IMR-90 (cell line): ENCODE measurements around the gene NISCH.

Experiments
- BHLHE40 ChIP-seq: fragments of 150-350 bp; IDR thresholded peaks from 2 replicates; pipeline ENCODE4 v1.6.1; 2016; ENCODE audit warnings: mild to moderate bottlenecking, low read depth, low read length
- CEBPB ChIP-seq: IDR thresholded peaks from 2 replicates; pipeline ENCODE4 v1.6.1; 2012; ENCODE audit warnings: low read depth, low read length, improper control_type of control experiment
- FOS ChIP-seq: fragments of 150-350 bp; IDR thresholded peaks from 2 replicates; pipeline ENCODE4 v1.6.1; 2016; ENCODE audit warnings: low read depth, low read length
- MAFK ChIP-seq: IDR thresholded peaks from 2 replicates; pipeline ENCODE4 v1.6.1; 2012; ENCODE audit warnings: low read depth, low read length, improper control_type of control experiment
- MXI1 ChIP-seq: IDR thresholded peaks from 2 replicates; pipeline ENCODE4 v1.6.1; 2012; ENCODE audit warnings: low read depth, mild to moderate bottlenecking, low read length, moderate library complexity, borderline replicate concordance
- POLR2A ChIP-seq: IDR thresholded peaks from 2 replicates; pipeline ENCODE4 v1.6.1; 2012; ENCODE audit warnings: mild to moderate bottlenecking, low read depth, low read length
- RAD21 ChIP-seq: IDR thresholded peaks from 2 replicates; pipeline ENCODE4 v1.6.1; 2012; ENCODE audit warnings: low read length, improper control_type of control experiment
- RCOR1 ChIP-seq: IDR thresholded peaks from 2 replicates; pipeline ENCODE4 v1.6.1; 2012; ENCODE audit warnings: mild to moderate bottlenecking, low read length, improper control_type of control experiment; ENCODE audit not compliant: insufficient replicate concordance
- RFX5 ChIP-seq: IDR thresholded peaks from 2 replicates; pipeline ENCODE4 v1.8.0; 2012; ENCODE audit warnings: low read depth, mild to moderate bottlenecking, low read length, moderate library complexity
- TF ChIP-seq, protein P1 (sequence below): conservative IDR thresholded peaks from 2 replicates; pipeline ENCODE4 v1.5.1; 2012; ENCODE audit warnings: mild to moderate bottlenecking, low read depth, low read length, improper control_type of control experiment
- TF ChIP-seq, protein P2 (sequence below): fragments of 150-350 bp; IDR thresholded peaks from 2 replicates; pipeline ENCODE4 v1.6.1; 2017; ENCODE audit warnings: mild to moderate bottlenecking, antibody characterized with exemption, low read length, low read depth

DNA sequence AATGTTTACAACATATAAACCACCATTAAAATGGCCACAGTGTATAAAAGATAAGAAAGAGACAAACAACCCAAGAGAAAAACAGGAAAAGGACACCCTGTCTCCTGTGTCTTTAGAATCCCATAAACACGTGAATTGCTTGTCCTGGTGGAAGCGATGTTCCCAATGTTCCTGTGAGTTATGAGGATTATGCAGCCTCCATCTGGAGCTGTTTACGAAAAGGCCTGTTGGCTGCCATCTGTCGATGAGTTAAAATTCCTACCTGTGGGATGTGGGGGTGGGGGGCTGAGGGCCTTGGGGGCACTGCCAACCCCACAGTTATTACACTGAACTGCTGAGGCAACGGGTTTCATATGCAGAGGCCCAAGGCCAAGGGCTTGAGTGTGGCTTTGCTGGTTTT, 13.6 kb downstream of the NISCH start:
- TF ChIP-seq MXI1: no peak
- TF ChIP-seq, protein P1, sequence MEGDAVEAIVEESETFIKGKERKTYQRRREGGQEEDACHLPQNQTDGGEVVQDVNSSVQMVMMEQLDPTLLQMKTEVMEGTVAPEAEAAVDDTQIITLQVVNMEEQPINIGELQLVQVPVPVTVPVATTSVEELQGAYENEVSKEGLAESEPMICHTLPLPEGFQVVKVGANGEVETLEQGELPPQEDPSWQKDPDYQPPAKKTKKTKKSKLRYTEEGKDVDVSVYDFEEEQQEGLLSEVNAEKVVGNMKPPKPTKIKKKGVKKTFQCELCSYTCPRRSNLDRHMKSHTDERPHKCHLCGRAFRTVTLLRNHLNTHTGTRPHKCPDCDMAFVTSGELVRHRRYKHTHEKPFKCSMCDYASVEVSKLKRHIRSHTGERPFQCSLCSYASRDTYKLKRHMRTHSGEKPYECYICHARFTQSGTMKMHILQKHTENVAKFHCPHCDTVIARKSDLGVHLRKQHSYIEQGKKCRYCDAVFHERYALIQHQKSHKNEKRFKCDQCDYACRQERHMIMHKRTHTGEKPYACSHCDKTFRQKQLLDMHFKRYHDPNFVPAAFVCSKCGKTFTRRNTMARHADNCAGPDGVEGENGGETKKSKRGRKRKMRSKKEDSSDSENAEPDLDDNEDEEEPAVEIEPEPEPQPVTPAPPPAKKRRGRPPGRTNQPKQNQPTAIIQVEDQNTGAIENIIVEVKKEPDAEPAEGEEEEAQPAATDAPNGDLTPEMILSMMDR: no peak
- TF ChIP-seq, protein P2, sequence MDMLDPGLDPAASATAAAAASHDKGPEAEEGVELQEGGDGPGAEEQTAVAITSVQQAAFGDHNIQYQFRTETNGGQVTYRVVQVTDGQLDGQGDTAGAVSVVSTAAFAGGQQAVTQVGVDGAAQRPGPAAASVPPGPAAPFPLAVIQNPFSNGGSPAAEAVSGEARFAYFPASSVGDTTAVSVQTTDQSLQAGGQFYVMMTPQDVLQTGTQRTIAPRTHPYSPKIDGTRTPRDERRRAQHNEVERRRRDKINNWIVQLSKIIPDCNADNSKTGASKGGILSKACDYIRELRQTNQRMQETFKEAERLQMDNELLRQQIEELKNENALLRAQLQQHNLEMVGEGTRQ: no peak
- TF ChIP-seq RFX5: no peak
- no peak for TF ChIP-seq POLR2A
- TF ChIP-seq RCOR1: no peak
- TF ChIP-seq RAD21: no peak
- no peak for TF ChIP-seq CEBPB
- TF ChIP-seq MAFK: no peak
- no peak for TF ChIP-seq BHLHE40
- TF ChIP-seq FOS: no peak
